Endometrial microvascular endothelial cells (primary cell): ENCODE data around the gene KLHL40. TPM values are rescaled to one million over a fixed set of nuclear protein-coding genes. Genes with fewer than 3 reads are reported as not detected.

ENCODE experiments used
- in situ Hi-C: cut with HindIII; loops from 2 replicates; pipeline ENCODE4 v1.10.0; 2017; ENCODE audit warnings: low sequenced_read_pairs, low pct_unique_long_range_greater_than_20kb; ENCODE audit errors: inconsistent ontology term
- total RNA-seq: library from RNA; depleted of rRNA; stranded (reverse); fragments of >200 nt; gene quantifications from one replicate; pipeline ENCODE4 v1.2.3, GENCODE V29; 2015; ENCODE audit errors: inconsistent ontology term

KLHL40 gene
- total RNA-seq, 1 donor from 2014 or later: not detected

DNA sequence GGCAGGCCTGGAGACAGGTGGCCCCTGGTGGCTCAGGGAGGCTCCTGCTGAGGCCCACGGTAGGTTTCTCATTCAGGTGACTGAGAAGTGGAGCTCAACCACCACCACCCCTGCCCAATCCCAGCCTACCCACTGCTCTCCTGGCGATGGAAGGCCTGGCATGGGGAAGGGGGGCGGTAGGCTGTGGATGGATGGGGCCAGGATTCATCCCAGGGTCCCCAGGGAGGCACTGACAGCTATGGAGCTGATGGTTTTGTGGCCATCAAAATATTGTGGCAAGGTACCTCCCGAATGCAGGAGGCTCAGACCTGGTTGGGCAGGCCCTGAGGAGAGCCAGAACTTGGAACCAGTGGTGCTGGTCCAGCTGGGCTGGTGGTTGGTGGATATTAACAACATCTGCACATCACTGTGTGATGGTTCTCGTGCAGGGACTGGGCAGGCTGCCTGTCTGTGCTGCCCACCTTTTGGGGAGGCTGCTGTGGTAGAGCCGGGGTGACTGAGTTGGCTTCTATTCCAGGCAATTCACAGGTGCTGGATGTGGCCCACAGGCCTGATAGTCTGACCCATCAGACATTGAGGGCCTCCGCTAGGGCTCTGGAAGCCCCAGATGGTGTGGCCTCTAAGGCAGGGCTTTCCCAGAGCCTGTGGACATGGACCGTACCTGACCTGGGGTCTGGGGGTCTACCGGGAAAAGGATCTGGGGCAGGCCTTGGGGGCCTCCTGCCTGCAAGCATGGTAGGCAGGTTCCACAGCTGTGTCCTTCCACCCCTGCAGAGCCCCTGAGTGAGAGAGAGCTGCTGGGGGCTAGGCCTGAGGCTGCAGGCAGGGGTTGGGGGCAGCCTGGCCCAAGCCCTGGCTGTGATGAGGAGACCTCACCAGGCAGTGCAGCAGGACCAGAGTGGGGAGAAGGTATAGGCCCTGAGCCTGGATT, 28.4 kb upstream of the KLHL40 start:
- in situ Hi-C loops: no loop called here

- in situ Hi-C loops: no loop called here
These were observed 27.7 kb upstream of the KLHL40 start for GRCh38 chr3:42657675-42658074.

DNA sequence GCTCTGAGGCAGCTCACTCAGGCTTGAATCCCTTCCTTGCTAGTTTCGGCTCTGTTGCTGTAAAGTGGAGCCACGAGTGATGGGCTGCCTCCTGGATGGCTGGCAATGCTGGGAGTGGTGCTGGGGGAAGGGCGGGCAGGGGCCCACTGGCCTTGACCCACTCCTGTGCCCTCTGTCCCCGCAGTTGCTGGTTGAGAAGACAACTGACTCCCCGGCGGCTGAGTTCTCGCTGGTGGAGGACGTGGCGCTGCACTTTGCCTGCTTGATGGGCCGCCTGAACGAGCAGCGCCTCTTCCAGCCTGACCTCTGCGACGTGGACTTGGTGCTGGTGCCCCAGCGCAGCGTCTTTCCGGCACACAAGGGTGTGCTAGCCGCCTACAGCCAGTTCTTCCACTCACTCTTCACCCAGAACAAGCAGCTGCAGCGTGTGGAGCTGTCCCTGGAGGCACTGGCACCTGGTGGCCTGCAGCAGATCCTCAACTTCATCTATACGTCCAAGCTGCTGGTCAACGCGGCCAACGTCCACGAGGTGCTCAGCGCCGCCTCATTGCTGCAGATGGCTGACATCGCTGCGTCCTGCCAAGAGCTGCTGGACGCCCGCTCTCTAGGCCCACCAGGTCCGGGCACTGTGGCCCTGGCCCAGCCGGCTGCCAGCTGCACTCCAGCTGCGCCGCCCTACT, 27.1 kb upstream of the KLHL40 start:
- in situ Hi-C loops: no loop called here

DNA sequence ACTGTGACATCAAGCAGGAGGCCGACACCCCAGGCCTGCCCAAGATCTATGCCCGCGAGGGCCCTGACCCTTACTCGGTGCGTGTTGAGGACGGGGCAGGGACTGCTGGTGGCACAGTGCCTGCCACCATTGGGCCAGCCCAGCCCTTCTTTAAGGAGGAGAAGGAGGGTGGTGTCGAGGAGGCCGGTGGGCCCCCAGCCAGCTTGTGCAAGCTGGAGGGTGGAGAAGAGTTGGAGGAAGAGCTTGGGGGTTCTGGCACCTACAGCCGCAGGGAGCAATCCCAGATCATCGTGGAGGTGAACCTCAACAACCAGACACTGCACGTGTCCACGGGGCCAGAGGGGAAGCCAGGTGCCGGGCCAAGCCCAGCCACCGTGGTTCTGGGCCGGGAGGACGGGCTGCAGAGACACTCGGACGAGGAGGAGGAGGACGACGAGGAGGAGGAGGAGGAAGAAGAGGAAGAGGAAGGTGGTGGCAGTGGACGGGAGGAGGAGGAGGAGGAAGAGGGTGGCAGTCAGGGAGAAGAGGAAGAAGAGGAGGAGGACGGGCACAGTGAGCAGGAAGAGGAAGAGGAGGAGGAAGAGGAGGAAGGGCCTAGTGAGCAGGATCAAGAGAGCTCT, 26.5 kb upstream of the KLHL40 start:
- in situ Hi-C loops: no loop called here

DNA sequence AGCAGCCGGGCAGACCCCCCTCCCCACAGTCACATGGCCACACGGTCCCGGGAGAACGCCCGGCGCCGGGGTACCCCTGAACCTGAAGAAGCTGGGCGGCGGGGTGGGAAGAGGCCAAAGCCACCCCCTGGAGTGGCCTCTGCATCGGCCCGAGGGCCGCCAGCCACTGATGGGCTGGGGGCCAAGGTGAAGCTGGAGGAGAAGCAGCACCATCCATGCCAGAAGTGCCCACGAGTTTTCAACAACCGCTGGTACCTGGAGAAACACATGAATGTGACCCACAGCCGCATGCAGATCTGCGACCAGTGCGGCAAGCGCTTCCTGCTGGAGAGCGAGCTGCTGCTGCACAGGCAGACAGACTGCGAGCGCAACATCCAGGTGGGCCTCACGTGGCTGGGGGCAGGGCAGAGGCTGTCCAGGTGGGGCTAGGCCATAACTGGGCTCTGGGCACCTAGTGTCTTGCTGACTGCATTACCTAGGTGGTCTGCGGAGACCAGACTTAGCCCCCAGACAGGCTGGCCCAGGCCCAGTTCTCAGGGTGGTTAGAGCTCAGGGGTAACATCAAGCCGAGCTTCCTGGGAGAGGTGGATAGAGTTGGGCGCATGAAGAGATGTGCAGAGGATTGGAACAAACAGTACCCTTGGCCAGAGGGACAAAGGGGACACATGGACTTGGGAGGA, 25.7 kb upstream of the KLHL40 start:
- in situ Hi-C loops: no loop called here

- in situ Hi-C loops: no loop called here
These were observed 25.1 kb upstream of the KLHL40 start for GRCh38 chr3:42660131-42660715.

GRCh38 chr3:42660898-42661297, 24.4 kb upstream of the KLHL40 start:
- in situ Hi-C loops: no loop called here

DNA sequence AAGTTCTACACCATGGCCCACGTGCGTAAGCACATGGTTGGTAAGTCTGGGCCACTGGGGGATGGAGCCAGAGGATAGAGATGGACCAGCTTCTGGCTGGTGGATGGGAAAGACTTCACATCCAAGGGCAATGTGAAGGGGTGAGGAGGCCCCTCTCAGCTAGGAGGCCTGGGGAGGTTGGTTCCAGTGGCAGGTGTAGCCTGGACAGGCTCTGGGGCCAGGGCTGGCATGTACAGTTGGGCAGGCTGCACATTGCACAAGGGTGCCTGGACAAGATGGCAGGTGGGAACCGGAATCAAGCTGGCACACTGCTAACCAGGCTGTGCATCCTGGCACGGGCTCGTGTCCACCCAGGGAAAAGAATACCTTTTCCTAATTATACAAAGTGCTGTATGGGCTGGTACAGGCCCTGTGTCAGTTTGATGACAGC, 23.7 kb upstream of the KLHL40 start:
- in situ Hi-C loops: no loop called here

GRCh38 chr3:42662037-42662812, 23.1 kb upstream of the KLHL40 start:
- in situ Hi-C loops: no loop called here

GRCh38 chr3:42662813-42663535, 22.4 kb upstream of the KLHL40 start:
- in situ Hi-C loops: no loop called here

- in situ Hi-C loops: no loop called here
These were observed 21.5 kb upstream of the KLHL40 start for GRCh38 chr3:42663581-42664437.

DNA sequence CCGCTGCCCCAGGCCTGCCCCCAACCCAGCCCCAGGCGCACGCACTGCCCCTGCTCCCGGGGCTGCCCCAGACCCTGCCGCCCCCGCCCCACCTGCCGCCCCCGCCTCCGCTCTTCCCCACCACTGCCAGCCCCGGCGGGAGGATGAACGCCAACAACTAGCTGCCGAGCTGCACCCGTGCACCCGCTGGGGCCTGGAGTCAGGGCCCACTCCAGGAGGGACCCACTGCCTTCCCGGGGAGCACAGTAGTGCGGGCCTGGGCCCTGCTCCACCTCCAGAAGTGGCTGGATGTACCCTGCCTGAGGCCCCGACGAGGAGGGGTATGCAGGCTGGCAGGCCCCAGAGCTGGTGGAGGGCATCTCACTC, 20.9 kb upstream of the KLHL40 start:
- in situ Hi-C loops: no loop called here

- in situ Hi-C loops: no loop called here
These were observed 20.1 kb upstream of the KLHL40 start for GRCh38 chr3:42665050-42665878.

GRCh38 chr3:42666022-42666421, 19.3 kb upstream of the KLHL40 start:
- in situ Hi-C loops: no loop called here

DNA sequence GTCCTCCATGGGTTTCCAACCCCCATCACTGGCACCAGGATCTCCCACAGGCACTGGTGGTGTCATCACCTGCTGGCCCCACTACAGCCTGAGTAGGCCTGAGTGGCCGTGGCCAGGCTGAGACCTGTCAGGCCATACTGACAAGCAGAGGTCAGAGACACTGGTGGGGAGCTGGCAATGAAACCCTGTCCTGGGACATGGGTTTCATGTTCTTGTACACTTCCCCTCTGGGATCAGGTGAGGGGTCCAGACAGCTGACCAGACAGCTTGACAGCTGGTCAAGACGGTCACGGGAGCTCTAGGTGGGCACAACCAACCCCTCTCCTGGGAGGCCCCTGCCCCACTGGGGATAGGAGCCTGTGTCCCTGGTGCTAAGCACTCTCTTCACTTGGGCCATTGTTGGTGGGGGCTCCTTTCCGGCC, 18.7 kb upstream of the KLHL40 start:
- in situ Hi-C loops: no loop called here

DNA sequence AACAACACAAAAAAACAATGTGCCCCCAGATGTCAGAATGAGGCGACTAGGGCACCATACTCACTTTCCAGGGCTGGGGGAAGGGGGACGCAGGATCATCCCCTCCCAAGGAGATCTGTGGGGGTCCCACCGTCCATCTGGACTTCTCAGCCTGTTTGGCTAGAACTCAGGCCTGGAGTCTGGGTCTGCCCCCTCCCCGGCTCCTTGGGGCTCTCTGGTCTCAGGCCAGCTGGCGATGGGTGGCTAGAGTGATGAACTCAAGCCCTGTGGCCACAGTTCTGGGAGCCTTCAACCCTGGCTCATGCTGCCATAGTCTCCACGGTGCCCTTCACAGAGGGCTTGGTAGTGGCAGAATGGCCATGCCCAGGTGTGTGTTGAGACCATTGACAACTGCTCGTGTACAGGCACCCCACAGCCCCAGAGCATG, 18.2 kb upstream of the KLHL40 start:
- in situ Hi-C loops: no loop called here
